BJ (cell line): Measurements from ENCODE around the gene AKNAD1. TPM values are rescaled to one million over a fixed set of nuclear protein-coding genes. Genes with fewer than 3 reads are reported as not detected.
"Not testable (repeated sequence)": the region's sequence is repeated elsewhere in the genome, so short reads cannot be mapped to it uniquely, and the experiment has no call there.

Experiments
- CTCF ChIA-PET: fragments of 350-600 bp; formaldehyde crosslinking; extraction: SDS; loops from one replicate; lab custom pipeline; 2021; ENCODE audit warnings: antibody characterized with exemption, inconsistent platforms; lab: Yijun Ruan, JAX
- POLR2A ChIA-PET: fragments of 300-600 bp; sonication (Branson Sonifier 250); formaldehyde crosslinking; extraction: SDS; loops from one replicate; lab custom pipeline; 2021; ENCODE audit warnings: antibody characterized with exemption; lab: Charles Lee
- DNase-seq: peaks from one replicate; pipeline ENCODE4 v3.0.0-alpha.2; 2011; ENCODE audit warnings: low read depth
- H3K27me3 ChIP-seq: 2 replicates; pipeline ENCODE4 v1.6.0; 2011; ENCODE audit warnings: low read length; ENCODE audit not compliant: control insufficient read depth, insufficient read depth
- H3K36me3 ChIP-seq: 2 replicates; pipeline ENCODE4 v1.5.1; 2011; ENCODE audit warnings: low read length; ENCODE audit not compliant: control insufficient read depth, insufficient read depth
- H3K4me3 ChIP-seq: 2 replicates; pipeline ENCODE4 v1.5.1; 2011; ENCODE audit warnings: low read depth, mild to moderate bottlenecking, control low read depth, low read length
- polyA plus RNA-seq: library from polyadenylated mRNA; depleted of rRNA; stranded (reverse); fragments of >200 nt; gene quantifications from 2 replicates; pipeline ENCODE4 v1.2.3, GENCODE V29; 2011
- TF ChIP-seq, protein P1 (sequence below): IDR thresholded peaks from 2 replicates; pipeline ENCODE4 v1.5.1; 2011; ENCODE audit warnings: low read depth, mild to moderate bottlenecking, control low read depth, inconsistent platforms, low read length, moderate library complexity; ENCODE audit not compliant: insufficient read depth

AKNAD1 gene
- polyA plus RNA-seq, 1 experiment, result 0.25 TPM

DNA sequence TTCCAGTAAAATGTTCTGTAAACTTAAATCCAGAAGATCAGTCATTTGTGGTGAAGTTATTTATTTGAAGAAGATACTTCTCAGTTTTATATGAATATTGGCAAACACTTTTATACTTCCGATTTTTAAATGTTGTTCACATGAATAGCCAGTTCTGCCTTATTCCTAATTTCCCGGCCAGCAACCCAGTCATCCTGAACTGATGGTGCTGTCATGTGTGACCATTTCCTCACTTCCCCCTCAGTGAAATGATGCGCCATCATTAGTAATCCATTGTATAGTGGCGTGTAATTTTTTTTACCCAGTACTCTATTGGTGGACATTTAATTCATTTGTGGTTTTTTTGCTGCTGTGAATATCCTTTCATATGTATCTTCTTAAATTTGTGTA is 36.2 kb upstream of the AKNAD1 start:
- ChIA-PET CTCF (no interaction called here), POLR2A (interaction anchor here (0.6 kb wide), 1 partner anchor 48 kb away, joined by 4 read pairs; no protein-coding TSS in a partner anchor)
- TF ChIP-seq, protein P1, sequence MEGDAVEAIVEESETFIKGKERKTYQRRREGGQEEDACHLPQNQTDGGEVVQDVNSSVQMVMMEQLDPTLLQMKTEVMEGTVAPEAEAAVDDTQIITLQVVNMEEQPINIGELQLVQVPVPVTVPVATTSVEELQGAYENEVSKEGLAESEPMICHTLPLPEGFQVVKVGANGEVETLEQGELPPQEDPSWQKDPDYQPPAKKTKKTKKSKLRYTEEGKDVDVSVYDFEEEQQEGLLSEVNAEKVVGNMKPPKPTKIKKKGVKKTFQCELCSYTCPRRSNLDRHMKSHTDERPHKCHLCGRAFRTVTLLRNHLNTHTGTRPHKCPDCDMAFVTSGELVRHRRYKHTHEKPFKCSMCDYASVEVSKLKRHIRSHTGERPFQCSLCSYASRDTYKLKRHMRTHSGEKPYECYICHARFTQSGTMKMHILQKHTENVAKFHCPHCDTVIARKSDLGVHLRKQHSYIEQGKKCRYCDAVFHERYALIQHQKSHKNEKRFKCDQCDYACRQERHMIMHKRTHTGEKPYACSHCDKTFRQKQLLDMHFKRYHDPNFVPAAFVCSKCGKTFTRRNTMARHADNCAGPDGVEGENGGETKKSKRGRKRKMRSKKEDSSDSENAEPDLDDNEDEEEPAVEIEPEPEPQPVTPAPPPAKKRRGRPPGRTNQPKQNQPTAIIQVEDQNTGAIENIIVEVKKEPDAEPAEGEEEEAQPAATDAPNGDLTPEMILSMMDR, result no peak
- no peaks in the 10 kb centered on the region for H3K36me3 ChIP-seq
- no peak overlapping the region for H3K4me3 ChIP-seq
- no peaks in the 10 kb centered on the region for H3K27me3 ChIP-seq
- DNase-seq, result no peak

DNA sequence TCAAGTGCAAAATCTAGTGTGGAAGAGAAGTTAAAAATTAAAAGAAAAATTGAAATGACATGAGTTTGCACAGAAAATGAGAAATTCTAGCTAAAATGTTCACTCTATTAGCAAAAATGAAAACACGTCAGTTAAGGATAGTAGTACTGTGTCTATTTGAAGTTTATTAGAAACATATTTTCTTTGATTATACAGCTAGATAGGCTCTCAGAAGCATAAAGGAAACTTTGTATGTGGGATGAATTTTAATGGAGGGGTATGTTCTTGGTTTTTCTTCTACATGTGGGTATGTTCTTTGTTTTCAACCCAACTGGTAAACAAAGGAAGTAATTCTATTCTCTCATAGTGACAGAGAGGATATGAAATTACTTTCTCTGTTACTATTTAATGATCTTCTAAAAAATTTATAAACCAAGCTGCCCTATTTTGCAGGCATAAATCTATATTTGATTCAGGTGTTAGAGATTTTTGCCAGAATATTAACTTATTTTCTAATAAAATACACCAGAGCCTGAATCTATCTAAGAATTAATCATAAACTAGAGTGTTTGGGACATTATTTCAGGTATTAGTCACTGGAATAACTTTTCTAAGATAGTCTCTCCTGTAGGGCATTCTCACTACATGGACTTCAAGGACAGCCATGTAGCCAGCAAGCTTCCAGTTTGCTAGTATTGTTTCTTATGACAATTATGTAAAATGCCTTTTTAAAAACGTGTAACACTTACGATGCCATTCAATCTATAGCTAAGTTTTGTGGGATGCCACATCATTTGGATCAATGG is 35.7 kb upstream of the AKNAD1 start:
- TF ChIP-seq, protein P1, result no peak
- no peak overlapping the region for H3K4me3 ChIP-seq
- ChIA-PET POLR2A (interaction anchor here (0.6 to 1.1 kb wide), 2 partner anchors 12 to 47 kb away, joined by 4 read pairs; no protein-coding TSS in a partner anchor), CTCF (interaction anchor here (1.0 kb wide), 1 partner anchor 64 kb away, joined by 3 read pairs; no protein-coding TSS in a partner anchor)
- H3K36me3 ChIP-seq, result no peaks in the 10 kb centered on the region
- no peaks in the 10 kb centered on the region for H3K27me3 ChIP-seq
- DNase-seq, result no peak

DNA sequence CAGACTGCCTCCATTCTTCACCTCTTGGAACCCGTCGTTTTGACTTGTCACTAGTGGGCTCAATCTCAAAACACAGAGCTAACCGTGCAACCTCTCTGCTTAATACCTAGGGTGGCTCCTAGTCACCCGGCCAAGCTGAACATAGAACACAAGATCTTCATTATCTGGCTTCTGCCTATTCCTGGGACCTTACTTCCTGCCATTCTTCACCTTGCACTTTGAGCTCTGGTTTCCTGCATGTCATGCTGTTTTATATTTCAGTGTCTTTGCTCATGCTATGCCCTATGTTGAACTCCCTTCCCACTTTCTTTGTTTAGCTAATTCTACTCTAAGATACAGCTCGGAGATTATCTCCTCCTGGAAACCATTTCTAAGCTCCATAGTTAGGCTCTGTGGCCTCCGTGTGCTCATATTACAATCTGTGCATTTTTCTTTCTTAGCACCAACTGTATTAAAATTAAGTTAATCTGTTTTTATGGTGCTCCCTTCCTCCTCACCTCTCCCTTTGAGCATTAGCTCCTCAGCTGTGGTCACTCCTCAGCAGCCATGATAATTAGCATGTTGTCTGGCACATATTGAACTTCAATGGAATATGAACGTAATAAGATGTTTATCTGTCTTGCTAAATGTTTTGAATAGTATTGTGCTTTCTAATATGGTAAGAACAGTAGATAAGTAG is 33.0 kb upstream of the AKNAD1 start:
- ChIA-PET POLR2A (no interaction called here), CTCF (interaction anchor here (1.0 to 2.0 kb wide), 3 partner anchors 8 to 62 kb away, joined by 3 to 8 read pairs (median 4); no protein-coding TSS in a partner anchor)
- Histone ChIP-seq H3K4me3 (no peak overlapping the region), H3K27me3 (no peaks in the 10 kb centered on the region), H3K36me3 (no peaks in the 10 kb centered on the region)
- TF ChIP-seq, protein P1, result no peak
- no peak for DNase-seq

DNA sequence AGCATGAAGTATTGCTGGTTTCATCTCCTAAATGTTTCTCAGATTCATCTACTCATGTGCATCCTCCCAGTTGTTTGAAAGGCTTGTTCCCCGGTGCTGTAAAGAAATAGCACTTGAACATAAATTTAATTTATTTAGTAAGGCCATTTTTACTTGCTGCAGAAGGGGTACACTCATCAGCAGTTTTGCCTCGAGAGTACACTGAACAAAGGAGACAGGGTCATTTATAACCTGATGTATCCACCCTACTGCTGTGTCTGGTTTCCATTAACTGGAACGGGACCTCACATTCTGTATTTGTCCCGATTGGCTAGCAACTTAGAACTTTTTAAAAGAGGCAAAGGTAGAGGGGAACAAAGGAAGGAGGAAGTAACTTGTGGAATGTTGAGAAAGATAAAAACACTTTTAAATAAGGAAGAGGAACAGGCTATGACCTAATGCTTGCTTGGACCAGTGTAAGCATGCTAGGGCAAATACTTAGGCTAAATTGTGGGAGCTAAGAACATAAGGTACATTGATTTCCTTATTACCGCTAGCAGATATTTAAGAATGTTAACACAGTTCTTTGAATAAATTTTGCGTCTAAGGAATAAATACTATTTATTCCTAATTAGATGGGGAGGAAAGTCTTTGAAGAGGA is 32.2 kb upstream of the AKNAD1 start:
- H3K27me3 ChIP-seq, DNase-seq, H3K4me3 ChIP-seq, POLR2A ChIA-PET, H3K36me3 ChIP-seq: not testable (repeated sequence)
- CTCF ChIA-PET, result interaction anchor here (1.0 to 2.0 kb wide), 3 partner anchors 9 to 61 kb away, joined by 3 to 8 read pairs (median 4); no protein-coding TSS in a partner anchor

DNA sequence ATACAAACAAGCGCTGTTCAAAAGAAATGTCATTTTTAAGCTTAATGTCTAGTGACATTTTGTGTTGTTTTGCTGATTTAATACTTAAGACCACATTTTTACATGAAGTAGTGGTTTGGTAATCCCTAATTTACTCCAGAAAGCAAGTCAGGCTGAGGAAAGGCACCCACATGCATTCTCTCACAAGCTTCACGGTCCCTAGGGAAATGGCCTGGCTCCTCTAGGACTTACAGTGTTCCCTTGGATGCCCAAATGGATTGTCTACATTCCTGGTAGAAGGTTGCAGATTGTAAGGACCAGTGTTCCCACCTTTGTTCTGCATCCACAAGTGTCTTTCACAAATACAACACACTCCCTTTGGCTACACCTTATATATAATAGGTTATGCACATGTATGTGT is 29.4 kb upstream of the AKNAD1 start:
- ChIA-PET POLR2A (no interaction called here), CTCF (interaction anchor here (1.1 to 1.8 kb wide), 2 partner anchors 11 to 58 kb away, joined by 4 to 5 read pairs; no protein-coding TSS in a partner anchor)
- no peak overlapping the region for H3K4me3 ChIP-seq
- TF ChIP-seq, protein P1, result no peak
- DNase-seq, result no peak
- no peaks in the 10 kb centered on the region for H3K36me3 ChIP-seq
- no peaks in the 10 kb centered on the region for H3K27me3 ChIP-seq
